ENCODE measurements around the gene ST3GAL3.

ST3GAL3 gene

DNA sequence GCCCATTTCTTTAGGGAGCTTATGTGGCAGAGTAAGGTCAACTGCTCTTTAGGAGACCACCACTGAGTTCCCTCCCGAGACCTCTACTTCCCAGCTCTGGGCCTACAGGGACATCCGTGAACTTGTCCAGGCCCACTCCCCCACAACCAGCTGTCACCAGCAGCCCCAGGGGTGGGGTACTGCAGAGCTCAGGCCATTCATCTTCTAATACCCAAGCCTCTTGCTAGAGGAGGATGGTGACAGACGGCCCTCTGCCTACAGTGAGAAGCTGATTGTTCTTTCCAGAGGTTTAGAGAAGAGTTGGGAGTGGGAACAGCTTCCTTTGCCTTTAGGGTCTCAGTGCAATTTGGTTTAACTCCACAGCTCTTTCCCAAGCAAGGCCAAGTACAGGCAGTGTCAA lies 193.1 kb downstream of the ST3GAL3 start:
- TF ChIP-seq FOXM1 (IDR thresholded peaks at IDR 0.05; ENCODE audit: borderline replicate concordance) (no peak), LEF1 (IDR thresholded peaks at IDR 0.05; ENCODE audit: borderline replicate concordance) (no peak), SP1 (IDR thresholded peaks at IDR 0.05) (no peak), SUZ12 (IDR thresholded peaks at IDR 0.05) (no peak), NFRKB (IDR thresholded peaks at IDR 0.05) (no peak), L3MBTL2 (conservative IDR thresholded peaks at IDR 0.05) (no peak), BHLHE40 (IDR thresholded peaks at IDR 0.05; ENCODE audit: borderline replicate concordance) (no peak), CTBP1 (IDR thresholded peaks at IDR 0.05; ENCODE audit: borderline replicate concordance) (no peak), ELF4 (IDR thresholded peaks at IDR 0.05) (no peak), ZNF384 (IDR thresholded peaks at IDR 0.05) (no peak), FOXA1 (IDR thresholded peaks at IDR 0.05) (no peak), ARNT (IDR thresholded peaks at IDR 0.05) (no peak), HDGF (IDR thresholded peaks at IDR 0.05; ENCODE audit: borderline replicate concordance) (no peak), TARDBP (IDR thresholded peaks at IDR 0.05) (no peak), FOXK2 (IDR thresholded peaks at IDR 0.05) (no peak)
- TF ChIP-seq, protein P1, sequence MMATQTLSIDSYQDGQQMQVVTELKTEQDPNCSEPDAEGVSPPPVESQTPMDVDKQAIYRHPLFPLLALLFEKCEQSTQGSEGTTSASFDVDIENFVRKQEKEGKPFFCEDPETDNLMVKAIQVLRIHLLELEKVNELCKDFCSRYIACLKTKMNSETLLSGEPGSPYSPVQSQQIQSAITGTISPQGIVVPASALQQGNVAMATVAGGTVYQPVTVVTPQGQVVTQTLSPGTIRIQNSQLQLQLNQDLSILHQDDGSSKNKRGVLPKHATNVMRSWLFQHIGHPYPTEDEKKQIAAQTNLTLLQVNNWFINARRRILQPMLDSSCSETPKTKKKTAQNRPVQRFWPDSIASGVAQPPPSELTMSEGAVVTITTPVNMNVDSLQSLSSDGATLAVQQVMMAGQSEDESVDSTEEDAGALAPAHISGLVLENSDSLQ (IDR thresholded peaks at IDR 0.05): no peak
- no peak for DNase-seq (ENCODE audit: extremely low spot score)
- ChIA-PET POLR2A (no interaction called here), CTCF (interaction anchor here (0.6 kb wide), 1 partner anchor 478 kb away, joined by 3 read pairs; no protein-coding TSS in a partner anchor)

DNA sequence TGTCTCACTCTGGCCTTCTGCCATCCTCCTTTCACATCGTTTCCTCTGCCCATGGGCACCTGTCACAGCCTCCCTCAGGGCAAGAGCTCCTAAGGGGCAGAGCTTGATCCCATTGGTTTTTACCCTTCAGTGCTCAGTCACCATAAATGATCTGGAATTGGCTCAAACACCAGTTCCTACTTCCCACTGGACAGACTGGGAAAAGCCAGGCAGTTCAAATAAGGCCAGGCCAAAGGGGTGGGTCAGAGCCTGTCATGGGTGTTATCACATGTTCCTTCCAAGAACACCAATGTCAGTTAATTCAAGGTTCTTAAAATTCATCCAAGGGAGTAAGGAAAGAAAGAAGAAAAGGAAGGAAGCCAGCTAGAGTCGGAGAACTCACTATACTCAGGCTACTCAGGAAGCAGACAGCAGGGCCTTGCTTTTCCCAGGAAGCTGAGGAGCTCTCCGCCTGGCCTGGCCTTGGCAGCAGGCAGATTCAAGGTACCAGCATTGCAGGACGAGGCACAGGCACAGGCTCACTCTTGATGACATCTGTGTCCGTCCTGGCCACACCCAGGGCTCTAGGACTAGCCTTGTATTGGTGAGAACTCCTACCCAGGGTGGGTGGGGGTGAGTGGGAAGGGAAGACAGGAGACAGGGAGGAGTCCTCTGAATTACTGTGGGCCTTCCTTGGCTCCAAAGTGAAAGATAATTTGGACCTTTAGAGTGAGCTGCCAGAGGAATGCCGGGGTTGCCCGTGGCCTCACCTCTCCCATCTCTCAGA lies 194.0 kb downstream of the ST3GAL3 start:
- ChIA-PET CTCF (interaction anchor here (0.9 kb wide), 1 partner anchor 34 kb away, joined by 3 read pairs; no protein-coding TSS in a partner anchor), POLR2A (no interaction called here)
- DNase-seq (ENCODE audit: extremely low spot score): no peak
- TF ChIP-seq NFRKB (IDR thresholded peaks at IDR 0.05): no peak
- no peak for TF ChIP-seq TARDBP (IDR thresholded peaks at IDR 0.05)
- TF ChIP-seq SP1 (IDR thresholded peaks at IDR 0.05): no peak
- no peak for TF ChIP-seq FOXK2 (IDR thresholded peaks at IDR 0.05)
- no peak for TF ChIP-seq BHLHE40 (IDR thresholded peaks at IDR 0.05; ENCODE audit: borderline replicate concordance)
- no peak for TF ChIP-seq SUZ12 (IDR thresholded peaks at IDR 0.05)
- TF ChIP-seq, protein P1 (IDR thresholded peaks at IDR 0.05): no peak
- TF ChIP-seq CTBP1 (IDR thresholded peaks at IDR 0.05; ENCODE audit: borderline replicate concordance): no peak
- no peak for TF ChIP-seq ELF4 (IDR thresholded peaks at IDR 0.05)
- TF ChIP-seq L3MBTL2 (conservative IDR thresholded peaks at IDR 0.05): no peak

- DNase-seq (ENCODE audit: extremely low spot score): no peak
- TF ChIP-seq FOXM1 (IDR thresholded peaks at IDR 0.05; ENCODE audit: borderline replicate concordance) (no peak), SP1 (IDR thresholded peaks at IDR 0.05) (no peak), BHLHE40 (IDR thresholded peaks at IDR 0.05; ENCODE audit: borderline replicate concordance) (no peak), L3MBTL2 (conservative IDR thresholded peaks at IDR 0.05) (no peak), NFRKB (IDR thresholded peaks at IDR 0.05) (no peak), SUZ12 (IDR thresholded peaks at IDR 0.05) (no peak), ELF4 (IDR thresholded peaks at IDR 0.05) (no peak)
- TF ChIP-seq, protein P1 (IDR thresholded peaks at IDR 0.05): no peak
- ChIA-PET CTCF (no interaction called here), POLR2A (no interaction called here)
These were observed 194.9 kb downstream of the ST3GAL3 start for GRCh38 chr1:43902058-43902831.

DNA sequence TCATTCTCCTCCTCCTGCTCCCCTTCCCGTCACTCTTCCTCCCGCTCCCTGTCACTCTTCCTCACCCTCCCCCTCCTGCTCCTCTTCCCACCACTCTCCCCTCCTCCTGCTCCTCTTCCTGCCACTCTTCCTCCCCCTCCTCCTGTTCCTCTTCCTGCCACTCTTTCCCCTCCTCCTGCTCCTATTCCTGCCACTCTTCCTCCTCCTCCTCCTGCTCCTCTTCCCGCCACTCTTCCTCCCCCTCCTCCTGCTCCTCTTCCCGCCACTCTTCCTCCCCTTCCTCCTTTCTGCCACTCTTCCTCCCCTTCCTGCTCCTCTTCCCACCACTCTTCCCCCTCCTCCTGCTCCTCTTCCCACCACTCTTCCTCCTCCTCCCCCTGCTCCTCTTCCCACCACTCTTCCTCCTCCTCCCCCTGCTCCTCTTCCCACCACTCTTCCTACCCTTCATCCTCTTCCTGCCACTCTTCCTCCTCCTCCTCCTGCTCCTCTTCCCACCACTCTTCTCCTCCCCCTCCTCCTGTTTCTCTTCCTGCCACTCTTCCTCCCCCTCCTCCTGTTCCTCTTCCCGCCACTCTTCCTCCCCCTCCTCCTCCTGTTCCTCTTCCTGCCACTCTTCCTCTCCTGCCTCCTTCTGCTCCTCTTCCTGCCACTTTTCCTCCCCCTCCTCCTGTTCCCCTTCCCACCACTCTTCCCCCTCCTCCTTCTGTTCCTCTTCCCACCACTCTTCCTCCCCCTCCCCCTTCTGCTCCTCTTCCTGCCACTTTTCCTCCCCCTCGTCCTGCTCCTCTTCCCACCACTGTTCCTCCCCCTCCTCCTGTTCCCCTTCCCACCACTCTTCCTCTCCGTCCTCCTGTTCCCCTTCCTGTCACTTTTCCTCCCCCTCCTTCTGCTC lies 197.6 kb downstream of the ST3GAL3 start:
- CTCF ChIA-PET: no interaction called here
- no peak for TF ChIP-seq SP1 (IDR thresholded peaks at IDR 0.05)
- no peak for TF ChIP-seq L3MBTL2 (conservative IDR thresholded peaks at IDR 0.05)
- TF ChIP-seq, protein P1 (IDR thresholded peaks at IDR 0.05): no peak
- no peak for TF ChIP-seq CTBP1 (IDR thresholded peaks at IDR 0.05; ENCODE audit: borderline replicate concordance)
- TF ChIP-seq LEF1 (IDR thresholded peaks at IDR 0.05; ENCODE audit: borderline replicate concordance): no peak
- no peak for TF ChIP-seq BHLHE40 (IDR thresholded peaks at IDR 0.05; ENCODE audit: borderline replicate concordance)
- TF ChIP-seq ARNT (IDR thresholded peaks at IDR 0.05): no peak
- no peak for TF ChIP-seq NFRKB (IDR thresholded peaks at IDR 0.05)
- no peak for TF ChIP-seq ELF4 (IDR thresholded peaks at IDR 0.05)
- no peak for TF ChIP-seq ZNF384 (IDR thresholded peaks at IDR 0.05)
- TF ChIP-seq SUZ12 (IDR thresholded peaks at IDR 0.05): no peak
- TF ChIP-seq TARDBP (IDR thresholded peaks at IDR 0.05): no peak
- TF ChIP-seq FOXK2 (IDR thresholded peaks at IDR 0.05): no peak
- TF ChIP-seq HDGF (IDR thresholded peaks at IDR 0.05; ENCODE audit: borderline replicate concordance): no peak
- no peak for TF ChIP-seq FOXM1 (IDR thresholded peaks at IDR 0.05; ENCODE audit: borderline replicate concordance)
- TF ChIP-seq FOXA1 (IDR thresholded peaks at IDR 0.05): no peak
- no peak for DNase-seq (ENCODE audit: extremely low spot score)
- POLR2A ChIA-PET: no interaction called here
